SK-N-SH (cell line): ENCODE data around the gene STUB1. TPM values are rescaled to one million over a fixed set of nuclear protein-coding genes. Genes with fewer than 3 reads are reported as not detected.

Experiments used
- CTCF ChIA-PET: fragments of 300-600, 350-600 bp; formaldehyde crosslinking; extraction: SDS; loops from one replicate; lab custom pipeline; 2021; lab: Yijun Ruan, JAX
- POLR2A ChIA-PET: fragments of 350-600 bp; sonication (Branson Sonifier 250); formaldehyde crosslinking; extraction: SDS; loops from one replicate; lab custom pipeline; 2020; ENCODE audit warnings: antibody characterized with exemption, inconsistent platforms; lab: Yijun Ruan, JAX
- DNase-seq: peaks from one replicate; pipeline ENCODE4 v3.0.0; 2012
- H2AFZ ChIP-seq: fragments of 200-600 bp; sonication (generic); 2 replicates; pipeline ENCODE4 v1.8.1; 2016; ENCODE audit warnings: antibody characterized with exemption, mild to moderate bottlenecking, low read depth
- H3F3A ChIP-seq: fragments of 200-600 bp; sonication (generic); replicated peaks from 2 replicates; pipeline ENCODE3; 2016; ENCODE audit warnings: antibody characterized with exemption, mild to moderate bottlenecking; ENCODE audit not compliant: insufficient read depth
- H3K27ac ChIP-seq, 2 experiments: fragments of 200-500 bp in 1 of 2; fragments of 200-600 bp in 1 of 2; sonication (Bioruptor generic) in 1 of 2; sonication (generic), shearing (Covaris generic) in 1 of 2; 2 replicates each; pipeline versions ENCODE4 v1.5.1 to v1.6.1; 2014 to 2016; ENCODE audit warnings: low read depth in 2 of 2, inconsistent platforms in 1 of 2, low read length in 1 of 2, mild to moderate bottlenecking in 1 of 2, mixed read lengths in 1 of 2
- H3K27me3 ChIP-seq: fragments of 200-600 bp; sonication (generic), shearing (Covaris generic); 2 replicates; pipeline ENCODE4 v1.6.1; 2016; ENCODE audit warnings: mixed run types; ENCODE audit not compliant: insufficient read depth
- H3K36me3 ChIP-seq, 2 experiments: fragments of 200-500 bp in 1 of 2; fragments of 200-600 bp in 1 of 2; sonication (Bioruptor generic) in 1 of 2; sonication (generic) in 1 of 2; replicated peaks in 1 of 2; 2 replicates each; pipeline versions ENCODE3 to v1.5.1; 2014 to 2016; ENCODE audit warnings: low read length in 1 of 2, mild to moderate bottlenecking in 1 of 2; ENCODE audit not compliant: insufficient read depth in 2 of 2, control insufficient read depth in 1 of 2
- H3K4me1 ChIP-seq, 2 experiments: fragments of 200-500 bp in 1 of 2; fragments of 200-600 bp in 1 of 2; sonication (Bioruptor generic) in 1 of 2; sonication (generic), shearing (Covaris generic) in 1 of 2; 2 replicates each; pipeline versions ENCODE4 v1.5.1 to v1.6.1; 2014 to 2016; ENCODE audit warnings: low read depth in 1 of 2, low read length in 1 of 2, mixed run types in 1 of 2; ENCODE audit not compliant: insufficient read depth in 2 of 2, control insufficient read depth in 1 of 2
- H3K4me2 ChIP-seq: fragments of 200-600 bp; sonication (generic), shearing (Covaris generic); 2 replicates; pipeline ENCODE4 v1.6.1; 2017; ENCODE audit warnings: mixed run types
- H3K4me3 ChIP-seq, 2 experiments: fragments of 200-500 bp in 1 of 2; fragments of 200-600 bp in 1 of 2; sonication (Bioruptor generic) in 1 of 2; sonication (generic), shearing (Covaris generic) in 1 of 2; 2 replicates each; pipeline versions ENCODE4 v1.5.1 to v1.8.1; 2014 to 2016; ENCODE audit warnings: low read depth in 2 of 2, inconsistent platforms in 1 of 2, low read length in 1 of 2, mild to moderate bottlenecking in 1 of 2, mixed read lengths in 1 of 2, moderate library complexity in 1 of 2
- H3K79me2 ChIP-seq: fragments of 200-600 bp; sonication (generic); 2 replicates; pipeline ENCODE4 v1.8.1; 2017; ENCODE audit warnings: mild to moderate bottlenecking; ENCODE audit not compliant: insufficient read depth
- H3K9ac ChIP-seq: fragments of 200-600 bp; sonication (generic); 2 replicates; pipeline ENCODE4 v1.6.1; 2017; ENCODE audit warnings: mixed run types
- H3K9me2 ChIP-seq: fragments of 200-600 bp; sonication (generic); 2 replicates; pipeline ENCODE4 v1.6.1; 2017; ENCODE audit warnings: mixed run types
- H3K9me3 ChIP-seq: fragments of 200-600 bp; sonication (generic); 2 replicates; pipeline ENCODE4 v1.6.1; 2017; ENCODE audit warnings: mixed run types, mild to moderate bottlenecking, moderate library complexity
- H4K20me1 ChIP-seq: fragments of 200-600 bp; sonication (generic); 2 replicates; pipeline ENCODE4 v1.6.1; 2017; ENCODE audit warnings: mild to moderate bottlenecking, mixed run types; ENCODE audit not compliant: insufficient read depth
- EZH2phosphoT487 ChIP-seq: fragments of 200-600 bp; sonication (generic); IDR thresholded peaks from 2 replicates; pipeline ENCODE4 v1.6.1; 2017; ENCODE audit warnings: low read depth, mixed run types, mild to moderate bottlenecking, antibody characterized with exemption, moderate library complexity, borderline replicate concordance
- FOSL2 ChIP-seq: IDR thresholded peaks from 2 replicates; pipeline ENCODE4 v1.4.0; 2012; ENCODE audit warnings: low read depth, mild to moderate bottlenecking, moderate library complexity, borderline replicate concordance
- FOXM1 ChIP-seq: IDR thresholded peaks from 2 replicates; pipeline ENCODE4 v1.4.0; 2012; ENCODE audit warnings: low read depth, mild to moderate bottlenecking
- GABPA ChIP-seq: IDR thresholded peaks from 2 replicates; pipeline ENCODE4 v1.4.0; 2012; ENCODE audit warnings: low read depth, mild to moderate bottlenecking
- IRF3 ChIP-seq: fragments of 150-350 bp; IDR thresholded peaks from 2 replicates; pipeline ENCODE4 v1.6.1; 2016; ENCODE audit warnings: mild to moderate bottlenecking, low read depth, low read length
- MEF2A ChIP-seq: IDR thresholded peaks from 2 replicates; pipeline ENCODE4 v1.4.0; 2012; ENCODE audit warnings: low read depth, borderline replicate concordance
- MXI1 ChIP-seq: IDR thresholded peaks from 2 replicates; pipeline ENCODE4 v1.6.1; 2012; ENCODE audit warnings: mild to moderate bottlenecking, low read depth, low read length, improper control_type of control experiment
- NRF1 ChIP-seq: IDR thresholded peaks from 2 replicates; pipeline ENCODE4 v1.6.1; 2012; ENCODE audit warnings: low read depth, mild to moderate bottlenecking, low read length
- RFX5 ChIP-seq: IDR thresholded peaks from 2 replicates; pipeline ENCODE4 v1.6.1; 2012; ENCODE audit warnings: mild to moderate bottlenecking, improper control_type of control experiment, low read length
- SIN3A ChIP-seq: IDR thresholded peaks from 2 replicates; pipeline ENCODE4 v1.6.1; 2012; ENCODE audit warnings: low read depth, mild to moderate bottlenecking, low read length, moderate library complexity, borderline replicate concordance
- TAF1 ChIP-seq: IDR thresholded peaks from 2 replicates; pipeline ENCODE4 v1.6.1; 2012; ENCODE audit warnings: low read depth, mild to moderate bottlenecking, low read length, moderate library complexity, borderline replicate concordance
- WGBS: methylation state at CpG from one replicate; pipeline ENCODE4 v1.1.6; 2017; ENCODE audit warnings: low lambda C conversion rate; 5-methylcytosine and 5-hydroxymethylcytosine counted together
- polyA plus RNA-seq, 3 experiments: library from polyadenylated mRNA; depleted of rRNA; stranded (reverse); fragments of >200 nt; gene quantifications; 2 replicates each; pipeline ENCODE4 v1.2.3, GENCODE V29; 2012

The STUB1 gene
- polyA plus RNA-seq, 1 of the 3 experiments (the other 2 are of a cell fraction): 323 TPM

GRCh38 chr16:644556-644955 is 35.7 kb upstream of the STUB1 start:
- no peak overlapping the region for H3K4me3 ChIP-seq
- no peak for TF ChIP-seq SIN3A
- TF ChIP-seq MXI1: no peak
- TF ChIP-seq GABPA: no peak
- no peak for TF ChIP-seq EZH2phosphoT487
- no peak for TF ChIP-seq RFX5
- no peak for TF ChIP-seq NRF1
- no peak overlapping the region for H2AFZ ChIP-seq
- no peaks in the 10 kb centered on the region for H3K9me2 ChIP-seq
- no peaks in the 10 kb centered on the region for H3K9me3 ChIP-seq
- H3K27ac ChIP-seq: no peak overlapping the region
- no peak overlapping the region for H3K4me2 ChIP-seq
- no peaks in the 10 kb centered on the region for H4K20me1 ChIP-seq
- no peak for DNase-seq
- no peaks in the 10 kb centered on the region for H3K27me3 ChIP-seq
- whole genome bisulfite sequencing: 95% methylated on average over 12 of the region's 12 CpGs
- ChIA-PET CTCF (no interaction called here), POLR2A (no interaction called here)
- H3K9ac ChIP-seq: no peak overlapping the region
- H3K4me1 ChIP-seq: peaks cover 10 to 30% of the 10 kb centered on the region in 2 experiments; a peak in 2 of 4 replicates
- peaks cover 9% of the 10 kb centered on the region for H3F3A ChIP-seq
- no peaks in the 10 kb centered on the region for H3K36me3 ChIP-seq
- peaks cover 23% of the 10 kb centered on the region; the same call in 1 of the 2 replicates for H3K79me2 ChIP-seq

- H3K4me2 ChIP-seq: no peak overlapping the region
- H3K27ac ChIP-seq: no peak overlapping the region
- H3K27me3 ChIP-seq: no peaks in the 10 kb centered on the region
- ChIA-PET CTCF (interaction anchor here (1.3 kb wide), 1 partner anchor 21 kb away, joined by 3 read pairs; no protein-coding TSS in a partner anchor), POLR2A (no interaction called here)
- H3K4me3 ChIP-seq: no peak overlapping the region
- no peak for TF ChIP-seq TAF1
- no peak for TF ChIP-seq MEF2A
- no peak for TF ChIP-seq FOSL2
- no peak for TF ChIP-seq IRF3
- TF ChIP-seq FOXM1: no peak
- WGBS: 87% methylated on average over 21 of the region's 32 CpGs
- H2AFZ ChIP-seq: no peak overlapping the region
- H3K9ac ChIP-seq: no peak overlapping the region
- H3K36me3 ChIP-seq: no peaks in the 10 kb centered on the region
- no peaks in the 10 kb centered on the region for H3K9me2 ChIP-seq
- DNase-seq: no peak
- H3K79me2 ChIP-seq: peaks cover 30% of the 10 kb centered on the region; the same call in 1 of the 2 replicates
- no peaks in the 10 kb centered on the region for H4K20me1 ChIP-seq
- H3F3A ChIP-seq: peaks cover 5% of the 10 kb centered on the region
- no peaks in the 10 kb centered on the region for H3K9me3 ChIP-seq
- H3K4me1 ChIP-seq: peaks cover 10 to 41% of the 10 kb centered on the region in 2 experiments; a peak in 2 of 4 replicates
Measured at GRCh38 chr16:645852-646678, 34.1 kb upstream of the STUB1 start.
